Ammon's horn (tissue), 1 donor: ENCODE measurements around the gene IVD.

Experiments used
- DNase-seq: peaks from one replicate; pipeline ENCODE4 v3.0.0-alpha.2; 2016; ENCODE audit warnings: low spot score

Gene IVD

DNA sequence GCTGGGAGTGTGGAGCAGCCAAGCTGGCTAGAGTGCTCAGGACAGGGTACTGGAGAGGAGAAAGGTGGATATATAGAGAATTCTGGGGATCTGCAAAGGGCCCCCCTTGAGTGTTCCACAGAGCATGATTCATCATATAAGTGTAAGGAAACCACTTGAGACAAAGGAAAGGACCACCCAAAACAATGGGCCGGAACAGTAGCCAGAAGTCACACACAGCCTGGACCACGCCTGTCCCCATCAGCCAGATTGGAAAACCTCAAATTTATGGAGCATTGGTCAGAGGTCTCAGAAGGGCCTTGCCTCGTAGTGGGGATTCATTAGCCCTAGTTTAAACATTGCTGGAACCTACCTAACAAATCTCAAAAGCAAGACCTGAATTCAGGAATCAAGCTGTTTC is 28.0 kb upstream of the IVD start:
- no peak for DNase-seq

DNA sequence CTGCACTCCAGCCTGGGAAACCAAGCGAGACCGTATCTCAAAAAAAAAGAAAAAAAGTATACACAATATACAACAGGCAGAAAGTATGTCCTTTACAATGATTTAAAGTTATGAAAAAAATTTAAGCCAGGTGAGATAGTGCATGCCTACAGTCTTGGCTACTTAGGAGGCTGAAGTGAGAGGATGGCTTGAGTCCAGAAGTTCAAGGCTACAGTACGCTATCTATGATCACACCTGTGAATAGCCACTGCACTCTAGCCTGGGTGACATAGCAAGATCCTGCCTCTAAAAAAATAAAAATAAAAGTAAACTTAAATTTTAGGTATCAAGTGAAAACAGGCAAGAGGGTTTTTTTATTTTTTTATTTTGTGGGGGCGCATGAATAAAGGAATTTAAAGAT is 26.2 kb upstream of the IVD start:
- DNase-seq: no peak

DNA sequence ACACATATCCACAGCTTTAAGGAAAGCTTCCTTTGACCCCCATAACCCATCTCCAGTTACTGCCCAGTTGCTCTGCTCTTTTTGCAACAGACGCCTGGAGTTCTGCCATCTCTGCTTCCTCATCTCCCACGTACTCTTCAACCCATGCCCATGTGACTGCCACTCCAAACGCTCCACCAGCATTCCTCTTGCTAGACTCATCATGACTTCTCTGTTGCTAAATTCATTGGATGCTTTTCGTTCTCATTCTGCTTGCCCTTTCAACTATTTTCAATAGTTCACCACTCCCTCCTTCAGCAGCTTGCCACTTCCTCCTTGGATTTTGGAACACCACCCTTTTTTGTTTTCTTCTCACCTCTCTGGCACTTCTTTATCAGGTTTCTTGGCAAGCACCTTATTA is 25.7 kb upstream of the IVD start:
- DNase-seq: peak; percentile 77

DNA sequence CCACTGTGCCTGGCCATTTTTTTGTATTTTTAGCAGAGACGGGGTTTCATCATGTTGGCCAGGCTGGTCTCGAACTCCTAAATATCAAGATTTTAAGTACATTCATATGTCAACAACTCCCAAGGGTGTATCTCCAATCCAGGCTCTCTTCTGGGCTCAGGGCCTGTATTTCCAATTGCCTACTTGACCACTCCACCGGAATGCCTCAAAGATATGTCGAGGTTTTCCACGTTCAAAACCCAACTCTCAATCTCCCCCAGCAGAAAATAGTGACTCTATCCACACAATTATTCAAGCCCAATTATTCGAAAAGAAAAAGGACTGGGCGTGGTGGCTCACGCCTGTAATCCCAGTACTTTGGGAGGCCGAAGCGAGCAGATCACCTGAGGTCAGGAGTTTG is 25.0 kb upstream of the IVD start:
- no peak for DNase-seq

DNA sequence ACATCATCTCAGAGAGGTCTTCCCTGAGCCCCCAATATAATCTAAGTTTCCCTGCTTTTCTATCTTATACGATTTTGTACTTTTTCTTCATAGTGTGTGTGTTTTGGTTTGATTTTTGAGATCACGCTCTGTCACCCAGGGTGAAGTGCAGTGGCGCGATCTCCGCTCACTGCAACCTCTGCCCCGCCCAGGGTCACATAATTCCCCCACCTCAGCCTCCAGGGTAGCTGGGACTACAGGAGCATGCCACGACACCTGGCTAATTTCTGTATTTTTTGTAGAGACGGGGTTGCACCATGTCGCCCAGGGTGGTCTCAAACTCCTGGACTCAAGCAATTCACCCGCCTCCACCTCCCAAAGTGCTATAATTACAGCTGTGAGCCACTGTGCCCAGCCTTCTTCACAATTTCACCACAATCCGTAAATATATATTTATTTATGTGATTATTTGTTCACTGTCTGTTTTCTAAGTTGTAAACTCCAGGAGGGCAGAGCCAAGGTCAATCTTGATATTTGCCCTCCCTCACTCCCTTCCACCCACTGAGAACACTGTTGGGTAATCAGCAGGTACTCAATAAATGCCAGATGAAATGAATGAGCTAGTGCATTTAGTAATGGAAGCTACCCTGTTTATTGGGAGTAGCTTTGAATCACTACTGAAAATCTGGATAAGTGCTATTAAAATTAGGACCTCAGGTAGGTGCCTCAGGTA is 23.6 kb upstream of the IVD start:
- no peak for DNase-seq

DNA sequence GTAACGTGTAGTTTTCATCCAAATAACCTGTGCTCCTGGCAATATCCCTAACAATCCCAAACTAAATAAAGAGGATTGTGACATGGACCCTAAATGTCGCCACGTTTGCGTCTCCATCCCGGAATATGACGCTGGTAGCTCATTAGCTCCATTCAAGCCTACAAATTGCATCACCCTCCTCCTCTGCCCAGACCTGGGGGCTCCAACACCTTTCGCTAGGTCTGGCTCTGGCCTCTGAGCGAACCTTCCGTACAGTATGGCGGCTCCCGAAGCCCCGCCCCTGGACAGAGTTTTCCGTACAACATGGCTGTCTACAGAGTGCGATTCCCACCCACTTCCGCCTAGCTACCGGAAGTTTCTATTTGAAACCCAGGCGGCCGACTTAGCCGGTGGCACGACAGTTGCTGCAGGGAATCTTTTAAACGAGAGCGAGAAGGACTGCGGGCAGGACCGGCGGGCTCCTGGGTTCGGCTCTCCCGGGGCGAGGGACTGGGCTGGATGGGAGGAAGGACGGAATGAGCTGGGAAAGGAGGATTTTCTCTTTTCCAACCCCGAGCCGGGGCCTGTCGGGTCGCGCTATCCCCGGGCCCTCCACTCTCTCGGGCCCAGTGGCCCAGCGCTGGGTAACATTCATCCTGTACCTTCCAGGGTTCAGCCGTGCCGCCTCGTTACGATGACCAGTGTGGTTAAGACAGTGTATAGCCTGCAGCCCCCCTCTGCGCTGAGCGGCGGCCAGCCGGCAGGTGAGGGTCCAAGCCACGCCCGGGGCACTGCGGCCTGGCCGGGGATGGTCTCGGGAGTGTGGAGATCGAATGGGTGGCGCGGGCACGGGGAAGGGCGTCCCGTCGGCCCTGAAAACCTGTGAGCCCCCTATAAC is 22.8 kb upstream of the IVD start, which contains the start of gene KNSTRN:
TSS of gene KNSTRN (plus strand) at position 142 of the 877 bp plus-strand sequence. CDS start at position 257, 115 bp downstream.
- peak; percentile 94 for DNase-seq

DNA sequence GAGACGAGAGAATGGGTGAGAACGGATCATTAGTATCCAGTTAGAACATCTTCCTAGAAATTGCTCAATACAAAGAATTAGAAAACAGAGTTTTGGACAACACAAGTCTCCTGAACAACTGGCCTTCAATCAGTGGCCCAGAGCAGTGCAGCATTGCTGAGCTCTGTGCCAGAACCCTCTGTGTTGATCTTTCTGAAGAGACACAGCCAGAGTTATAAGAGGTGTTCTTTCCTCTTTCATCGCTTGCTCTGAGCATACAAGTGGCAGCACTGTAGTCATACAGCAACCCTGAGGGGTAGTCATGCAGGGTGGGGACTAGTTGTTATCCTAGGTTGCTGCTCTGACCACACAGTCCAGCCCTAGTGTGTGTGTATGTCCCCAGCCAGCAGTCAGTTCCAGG is 19.1 kb upstream of the IVD start:
- DNase-seq: no peak

DNA sequence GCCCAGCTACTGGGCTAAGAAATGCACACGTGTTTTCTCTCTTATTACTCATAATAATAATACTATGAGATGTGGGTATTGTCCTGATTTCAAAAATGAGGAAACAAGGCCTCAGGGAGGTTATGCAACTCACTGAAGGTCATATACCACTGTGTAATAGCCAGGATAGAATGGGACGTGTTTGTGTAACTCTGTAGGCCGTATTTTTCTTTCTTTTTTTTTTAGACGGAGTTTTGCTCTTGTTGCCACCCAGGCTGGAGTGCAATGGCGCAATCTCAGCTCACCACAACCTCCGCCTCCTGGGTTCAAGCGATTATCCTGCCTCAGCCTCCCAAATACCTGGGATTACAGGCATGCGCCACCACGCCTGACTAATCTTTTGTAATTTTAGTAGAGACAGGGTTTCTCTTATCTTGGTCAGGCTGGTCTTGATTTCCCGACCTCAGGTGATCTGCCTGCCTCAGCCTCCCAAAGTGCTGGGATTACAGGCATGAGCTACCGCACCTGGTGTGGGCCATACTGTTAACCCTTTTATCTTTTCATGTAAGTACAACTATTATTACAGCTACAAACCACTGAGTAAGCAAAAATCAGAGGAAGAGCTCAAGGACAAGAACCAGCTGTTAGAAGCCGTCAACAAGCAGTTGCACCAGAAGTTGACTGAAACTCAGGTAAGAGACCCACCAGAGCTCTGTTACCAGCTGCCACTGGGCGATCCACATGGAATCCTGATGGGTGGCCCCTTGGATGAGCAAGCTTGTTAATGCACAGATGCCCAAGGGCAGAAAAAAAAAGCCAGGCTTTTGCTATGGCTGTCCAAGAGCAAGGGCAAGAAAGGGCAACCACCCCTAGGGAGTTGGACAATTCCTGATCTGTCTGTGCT is 16.4 kb upstream of the IVD start:
- no peak for DNase-seq

DNA sequence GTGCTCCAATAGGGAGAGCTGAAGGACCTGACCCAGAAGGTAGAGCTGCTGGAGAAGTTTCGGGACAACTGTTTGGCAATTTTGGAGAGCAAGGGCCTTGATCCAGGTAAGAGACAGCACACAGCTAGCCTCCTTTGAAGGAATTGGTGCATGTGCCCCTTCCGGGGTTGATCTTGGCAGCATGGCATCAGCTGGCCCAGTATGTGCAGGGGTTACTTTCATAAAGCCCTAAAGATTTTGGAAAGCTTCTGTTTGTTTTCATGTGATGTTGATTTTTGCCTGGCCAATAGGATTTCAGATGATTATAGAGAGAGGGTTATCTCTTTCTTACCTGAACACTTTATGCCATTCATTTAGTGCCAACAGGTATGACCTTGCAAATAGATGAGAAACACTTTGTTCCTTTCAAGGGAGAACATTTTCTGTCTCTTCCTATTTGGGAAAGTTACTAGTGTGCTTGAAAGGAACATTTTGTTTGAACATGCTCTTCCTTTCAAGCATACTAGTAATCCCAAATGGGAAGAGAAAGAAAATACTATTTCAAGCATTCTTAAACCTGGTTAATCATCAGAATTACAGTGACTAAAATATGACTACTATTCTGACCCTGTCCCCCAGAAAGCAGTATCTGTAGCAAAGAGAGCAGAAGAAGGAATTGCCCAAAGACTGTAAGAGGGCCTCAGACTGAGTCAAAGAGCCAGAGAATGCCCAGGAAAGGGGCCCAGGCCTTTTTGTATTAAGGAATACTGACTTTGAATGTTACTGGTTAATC is 15.6 kb upstream of the IVD start:
- DNase-seq: no peak

DNA sequence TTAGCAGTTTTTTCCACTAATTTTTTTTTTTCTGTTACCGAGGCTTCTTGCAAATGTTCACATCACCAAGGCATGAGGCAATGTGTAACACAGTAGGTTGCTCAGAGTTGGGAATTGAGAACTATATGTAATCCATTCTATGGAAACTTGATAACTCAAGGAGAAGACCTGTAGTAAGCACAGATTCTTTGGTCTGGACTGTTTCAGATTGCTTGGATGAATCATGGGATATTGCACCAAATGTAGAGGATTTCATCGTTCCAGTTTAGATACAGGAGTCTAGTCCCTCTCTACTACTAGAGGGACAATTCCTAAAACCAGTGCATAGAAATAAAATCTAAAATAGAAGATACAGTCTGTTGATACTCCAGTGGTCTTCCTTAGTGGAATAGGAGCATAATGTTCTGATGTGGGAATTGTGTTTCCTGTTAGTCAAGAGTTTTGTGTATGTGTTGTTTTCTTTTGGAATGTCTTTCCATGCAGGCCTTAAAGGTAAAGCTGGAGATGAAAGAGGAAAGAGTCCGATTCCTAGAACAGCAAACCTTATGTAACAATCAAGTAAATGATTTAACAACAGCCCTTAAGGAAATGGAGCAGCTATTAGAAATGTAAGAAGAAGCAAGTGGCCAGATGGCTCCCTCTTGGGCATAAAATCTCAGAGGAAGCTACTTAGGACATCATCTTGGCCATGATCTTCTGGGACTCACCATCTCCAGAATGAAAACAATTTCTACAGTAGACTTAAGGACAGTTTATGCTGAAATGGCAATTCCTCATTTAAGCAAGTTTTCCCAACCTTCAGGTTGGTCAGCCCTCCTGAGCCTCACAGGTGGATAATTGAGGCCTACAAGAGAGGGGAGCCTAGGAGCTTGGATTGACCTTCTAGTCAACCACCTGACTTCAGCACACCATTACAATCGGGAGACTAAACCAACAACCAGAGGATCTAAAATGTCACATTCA is 12.3 kb upstream of the IVD start:
- no peak for DNase-seq

DNA sequence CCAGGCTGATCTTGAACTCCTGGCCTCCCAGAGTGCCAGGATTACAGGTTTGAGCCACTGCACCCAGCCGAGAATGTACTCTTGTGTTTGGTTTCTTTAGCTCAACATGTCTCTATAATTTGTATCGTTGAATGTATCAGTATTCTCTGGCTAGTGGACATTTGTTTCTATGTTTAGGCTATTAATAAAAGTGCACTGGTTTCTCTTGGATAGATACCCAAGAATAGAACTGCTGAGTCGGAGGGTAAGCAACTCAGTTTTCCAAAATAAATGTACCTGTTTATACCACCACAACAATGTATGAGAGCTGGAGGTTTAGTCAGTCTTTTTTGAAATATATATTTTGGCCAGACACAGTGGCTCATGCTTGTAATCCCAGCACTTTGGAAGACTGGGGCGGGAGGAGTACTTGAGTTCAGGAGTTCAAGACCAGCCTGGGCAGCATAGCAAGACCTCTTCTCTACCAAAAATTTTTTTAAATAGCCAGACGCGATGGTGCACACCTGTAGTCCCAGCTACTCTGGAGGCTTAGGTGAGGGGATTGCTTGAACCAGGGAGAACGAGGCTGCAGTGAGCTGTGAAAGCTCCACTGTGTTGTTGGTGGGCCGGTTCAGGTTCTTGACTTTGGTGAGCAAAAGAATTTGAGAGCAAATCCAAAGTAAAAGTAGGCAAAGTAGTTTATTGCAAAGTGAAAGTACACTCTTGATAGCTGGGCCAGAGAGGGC is 7.7 kb upstream of the IVD start:
- DNase-seq: no peak

DNA sequence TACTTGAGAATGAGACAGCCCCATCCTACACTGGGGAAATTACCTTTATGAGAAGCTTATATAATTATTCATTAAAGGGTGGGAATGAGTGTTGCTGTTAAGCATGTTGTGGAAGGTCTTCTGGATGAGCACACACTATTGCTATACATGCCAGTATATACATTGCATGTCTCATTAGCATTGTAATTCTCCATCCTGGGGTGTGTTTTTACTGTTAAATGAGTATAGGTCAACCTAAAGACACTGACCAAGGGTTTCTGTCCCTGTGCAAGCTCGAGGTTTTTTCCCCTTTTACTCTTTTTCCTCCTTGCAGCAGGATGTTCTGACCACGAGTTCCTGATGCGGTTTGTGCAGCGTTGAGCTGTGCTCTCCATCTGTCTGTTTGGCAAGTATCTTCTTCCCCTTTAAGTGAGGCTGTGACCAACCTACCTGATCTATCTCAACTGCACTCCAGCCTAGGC is 7.2 kb upstream of the IVD start:
- DNase-seq: peak; percentile 84

DNA sequence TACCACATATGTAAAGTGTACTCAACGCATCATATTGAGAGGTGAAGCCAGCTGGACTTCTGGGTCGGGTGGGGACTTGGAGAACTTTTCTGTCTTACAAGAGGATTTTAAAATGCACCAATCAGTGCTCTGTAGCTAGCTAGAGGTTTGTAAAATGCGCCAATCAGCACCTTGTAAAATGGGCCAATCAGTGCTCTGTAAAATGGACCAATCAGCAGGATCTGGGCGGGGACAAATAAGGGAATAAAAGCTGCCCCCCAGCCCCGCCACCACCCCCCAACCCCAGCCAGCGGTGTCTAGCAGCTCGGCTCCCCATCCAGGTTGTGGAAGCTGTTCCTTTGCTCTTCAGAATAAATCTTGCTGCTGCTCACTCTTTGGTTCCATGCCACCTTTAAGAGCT is 6.2 kb upstream of the IVD start:
- no peak for DNase-seq

DNA sequence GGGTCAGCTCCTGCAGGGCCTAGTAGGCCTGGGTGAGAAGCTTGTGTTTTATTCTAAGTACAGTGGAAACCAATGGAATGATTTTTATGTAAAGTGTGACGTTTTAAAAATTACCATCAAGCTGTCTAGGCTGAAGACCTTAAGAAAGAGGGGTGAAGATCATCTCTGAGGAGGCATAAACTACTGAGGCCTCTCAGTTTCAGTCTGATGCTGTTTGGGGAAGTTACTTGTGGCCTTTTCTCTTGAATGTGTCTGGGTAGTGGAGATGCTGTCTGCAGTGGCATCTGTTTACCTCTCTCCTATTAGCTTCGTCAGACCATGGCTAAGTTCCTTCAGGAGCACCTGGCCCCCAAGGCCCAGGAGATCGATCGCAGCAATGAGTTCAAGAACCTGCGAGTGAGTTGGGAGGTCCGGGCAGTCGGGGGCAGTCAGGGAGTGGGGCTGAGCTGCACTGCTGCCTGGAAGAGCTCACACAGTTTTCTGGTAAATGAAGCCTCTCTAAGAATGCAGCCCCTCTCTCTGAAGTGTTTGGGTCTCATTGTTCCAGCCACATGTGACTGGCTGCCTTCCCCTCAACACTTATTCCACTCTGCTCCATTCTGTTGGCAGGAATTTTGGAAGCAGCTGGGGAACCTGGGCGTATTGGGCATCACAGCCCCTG is 1.9 kb downstream of the IVD start:
- DNase-seq: no peak

DNA sequence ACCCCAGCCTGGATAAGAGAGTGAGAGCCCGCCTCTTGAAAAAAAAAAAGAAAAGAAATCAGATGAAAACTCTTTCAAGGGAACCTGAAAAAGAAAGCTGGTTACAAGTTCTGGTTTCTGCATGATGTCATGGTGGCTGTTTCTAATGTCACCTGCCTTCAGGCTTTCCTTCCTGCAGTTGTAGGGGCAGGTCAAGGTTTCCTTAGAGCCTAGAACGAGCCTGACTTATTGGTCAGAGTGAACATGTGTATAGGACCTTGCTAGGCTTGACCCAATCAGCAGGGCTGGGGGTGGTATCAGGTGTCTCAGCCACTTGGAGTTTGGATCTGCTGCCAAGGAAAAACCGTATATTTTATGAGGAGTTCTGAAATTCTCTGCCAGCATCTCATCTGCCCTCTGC is 3.8 kb downstream of the IVD start:
- DNase-seq: no peak

DNA sequence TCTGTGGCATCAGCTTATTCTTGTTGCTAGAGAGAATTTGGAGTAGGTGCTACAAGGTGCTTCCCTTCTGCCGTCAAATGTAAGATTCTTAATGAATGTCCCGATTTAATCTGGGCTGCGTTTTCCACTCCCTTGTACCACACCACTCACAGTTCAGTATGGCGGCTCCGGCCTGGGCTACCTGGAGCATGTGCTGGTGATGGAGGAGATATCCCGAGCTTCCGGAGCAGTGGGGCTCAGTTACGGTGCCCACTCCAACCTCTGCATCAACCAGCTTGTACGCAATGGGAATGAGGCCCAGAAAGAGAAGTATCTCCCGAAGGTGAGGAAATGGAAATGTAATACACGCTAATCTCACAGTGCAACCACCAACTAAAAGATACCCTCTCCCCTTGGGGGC is 4.9 kb downstream of the IVD start:
- no peak for DNase-seq

DNA sequence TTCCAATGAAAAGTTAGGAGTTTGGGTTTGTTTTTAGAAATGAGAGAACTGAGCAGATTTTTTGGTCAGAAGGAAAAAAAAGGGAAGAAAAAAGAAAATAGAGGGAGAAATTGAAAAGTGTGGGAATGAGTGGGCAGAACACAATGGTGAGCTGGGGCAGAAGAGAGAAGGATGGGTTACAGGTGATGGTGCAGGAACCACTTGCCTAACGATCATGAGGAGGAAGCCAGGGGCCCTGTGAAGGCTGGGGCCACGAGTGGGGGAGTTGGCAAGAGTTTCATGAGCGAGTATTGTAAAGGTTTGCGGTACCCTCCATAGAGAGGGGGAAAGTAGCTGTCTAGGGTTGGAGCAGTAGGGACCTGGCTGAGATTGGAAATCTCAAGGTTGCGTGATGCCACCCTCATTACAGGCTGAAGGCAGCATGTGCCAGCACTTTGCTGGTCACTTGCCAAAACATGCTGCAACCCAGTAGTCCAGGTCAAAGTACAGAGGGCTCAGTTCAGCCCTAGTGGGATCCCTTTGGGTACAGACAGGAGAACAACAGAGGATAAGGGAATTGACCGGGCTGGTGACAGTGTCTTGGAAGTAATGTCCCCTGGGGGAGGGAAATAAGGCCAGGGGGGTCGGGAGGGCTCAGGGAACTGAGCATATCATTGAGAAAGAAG is 6.6 kb downstream of the IVD start:
- DNase-seq: no peak

DNA sequence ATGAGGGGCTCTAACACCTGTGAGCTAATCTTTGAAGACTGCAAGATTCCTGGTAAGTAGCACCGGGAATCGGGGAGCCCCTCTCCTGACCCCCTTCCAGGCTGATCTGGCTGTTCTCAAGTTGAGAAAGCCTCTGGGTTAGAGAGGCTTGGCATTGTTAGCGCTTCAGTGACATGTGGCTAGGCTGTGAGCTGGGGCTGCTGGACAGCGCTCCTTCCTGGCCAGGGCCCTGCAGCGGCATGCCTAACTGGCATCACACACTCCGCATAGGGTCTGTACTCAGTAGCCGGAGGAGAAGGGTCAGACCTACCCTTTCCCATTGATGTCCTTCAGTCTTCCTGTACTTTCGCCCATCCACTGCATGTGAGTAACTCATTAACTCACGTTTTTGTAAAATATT is 7.4 kb downstream of the IVD start:
- DNase-seq: no peak

DNA sequence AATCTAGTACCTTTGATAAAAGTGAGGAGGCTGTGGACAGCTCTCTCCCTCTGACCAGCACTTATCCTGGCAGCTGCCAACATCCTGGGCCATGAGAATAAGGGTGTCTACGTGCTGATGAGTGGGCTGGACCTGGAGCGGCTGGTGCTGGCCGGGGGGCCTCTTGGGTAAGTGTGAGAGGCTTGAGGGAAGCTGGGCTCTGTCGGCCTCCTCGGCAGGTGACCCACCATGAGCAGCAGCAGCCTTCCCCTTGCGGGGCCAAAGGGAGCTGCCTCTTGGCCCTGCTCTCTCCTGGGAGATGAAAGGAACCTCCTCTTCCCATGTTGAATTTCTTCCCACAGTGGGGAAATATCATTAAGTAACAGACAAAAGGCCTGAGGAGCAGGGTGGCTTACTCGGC is 9.2 kb downstream of the IVD start:
- no peak for DNase-seq
